GM11168 (cell line): ENCODE measurements around the gene MAP2K3.

Source experiments
- in situ Hi-C: fragments of 300-500 bp; cut with MboI; formaldehyde crosslinking; loops from one replicate; pipeline ENCODE4 v1.12.0; 2022; ENCODE audit warnings: low sequenced_read_pairs; ENCODE audit not compliant: unreplicated experiment

MAP2K3 gene

DNA sequence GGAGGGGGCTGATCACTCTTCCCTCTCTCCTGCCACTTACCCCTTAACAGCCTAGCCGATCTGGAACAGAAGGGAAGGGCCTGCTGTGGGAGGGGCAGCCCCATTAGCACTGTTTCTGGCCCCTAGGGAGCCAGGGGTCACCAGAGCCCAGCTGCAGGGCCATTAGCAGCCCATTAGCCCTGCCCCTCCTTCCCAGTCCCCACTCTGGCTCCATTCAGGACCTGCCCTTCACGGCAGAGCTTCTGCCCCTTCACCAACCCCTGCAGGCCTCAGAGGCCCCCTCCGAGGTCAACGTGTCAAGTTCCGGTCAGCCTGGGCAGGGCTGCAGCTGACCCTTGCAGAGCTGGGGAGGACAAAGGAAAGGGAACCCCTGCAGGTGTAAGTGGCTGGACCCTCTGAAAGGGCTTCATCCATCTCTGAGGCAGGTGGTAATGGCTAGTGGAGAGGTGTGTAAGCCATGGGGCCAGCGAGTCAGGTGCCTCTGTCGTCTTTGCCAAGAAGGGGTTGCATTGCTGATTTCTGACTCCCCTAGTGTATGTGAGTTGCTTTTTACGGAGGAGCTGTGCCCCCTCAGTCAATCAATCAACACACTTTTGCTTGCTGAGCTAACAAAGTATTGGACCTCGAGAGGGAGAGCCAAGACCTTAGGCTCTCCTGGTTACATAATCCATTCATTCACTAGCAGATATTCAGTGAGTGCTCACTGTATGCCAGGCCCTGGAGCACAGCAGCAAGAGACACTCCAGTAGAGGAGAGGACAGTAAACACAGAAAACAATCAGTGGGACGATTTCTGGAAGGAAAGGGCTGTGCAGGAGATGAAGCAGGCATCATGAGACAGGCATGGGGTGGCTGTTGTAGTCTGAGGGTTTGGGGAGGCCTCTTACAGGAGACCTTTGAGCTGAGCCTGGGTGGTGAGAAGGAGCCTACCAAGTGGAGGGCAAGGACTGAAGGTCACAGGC lies 73.5 kb downstream of the MAP2K3 start:
- in situ Hi-C loops, result no loop called here

DNA sequence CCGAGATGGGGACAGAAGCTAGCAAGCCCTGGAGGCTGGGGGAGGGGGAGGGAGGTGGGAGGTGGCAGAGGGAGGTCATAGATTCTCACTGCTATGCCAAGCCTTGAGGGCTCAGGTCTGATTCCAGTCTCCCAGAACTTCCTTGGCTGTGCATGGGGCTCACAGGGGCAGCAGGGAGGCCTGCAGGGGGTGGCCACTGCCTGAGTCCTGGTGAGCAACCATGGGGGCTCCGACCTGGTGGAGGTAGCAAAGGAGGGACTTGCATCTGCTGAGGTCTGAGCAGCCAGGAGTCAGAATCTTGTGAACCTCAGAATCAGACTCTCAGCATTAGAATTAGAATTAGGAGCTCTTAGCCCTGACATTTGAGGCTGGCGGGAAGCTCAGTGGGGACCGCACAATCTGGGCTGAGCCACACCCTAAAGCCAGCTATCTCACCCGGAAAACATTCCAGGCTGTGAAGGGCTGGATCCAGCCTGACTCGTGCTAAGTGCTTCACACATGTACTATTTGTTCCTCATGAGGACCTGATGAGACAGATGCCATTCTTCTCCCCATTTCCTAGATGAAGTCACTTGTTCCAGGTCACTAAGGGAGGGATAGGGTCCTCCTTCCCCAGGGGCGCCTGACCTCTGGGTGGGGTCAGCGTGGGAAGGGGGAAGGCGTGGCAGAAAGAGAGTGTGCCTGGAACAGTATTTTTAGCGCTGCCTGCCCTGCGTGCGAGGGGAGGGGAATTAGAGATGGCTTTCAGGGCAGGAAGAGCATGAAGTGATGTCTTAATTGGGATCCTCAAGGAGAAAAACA lies 74.4 kb downstream of the MAP2K3 start:
- in situ Hi-C loops, result no loop called here

DNA sequence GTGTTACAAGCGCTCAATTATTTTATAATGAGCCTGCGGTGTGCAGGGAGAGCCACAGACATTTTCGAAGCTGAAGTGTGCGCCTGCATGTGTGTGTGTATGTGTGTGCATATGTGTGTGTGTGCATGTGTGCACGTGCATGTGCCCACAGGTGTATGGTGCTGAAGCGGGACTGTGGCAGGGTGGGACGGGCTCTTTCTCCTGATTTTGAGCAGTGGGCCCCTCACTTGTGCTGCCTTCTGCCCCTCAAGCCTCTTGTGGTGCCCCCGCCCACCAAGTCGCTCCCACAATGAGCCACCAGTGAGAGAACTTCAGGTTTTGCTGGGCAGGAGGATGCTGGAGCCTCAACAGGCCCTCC lies 75.0 kb downstream of the MAP2K3 start:
- in situ Hi-C loops, result no loop called here

DNA sequence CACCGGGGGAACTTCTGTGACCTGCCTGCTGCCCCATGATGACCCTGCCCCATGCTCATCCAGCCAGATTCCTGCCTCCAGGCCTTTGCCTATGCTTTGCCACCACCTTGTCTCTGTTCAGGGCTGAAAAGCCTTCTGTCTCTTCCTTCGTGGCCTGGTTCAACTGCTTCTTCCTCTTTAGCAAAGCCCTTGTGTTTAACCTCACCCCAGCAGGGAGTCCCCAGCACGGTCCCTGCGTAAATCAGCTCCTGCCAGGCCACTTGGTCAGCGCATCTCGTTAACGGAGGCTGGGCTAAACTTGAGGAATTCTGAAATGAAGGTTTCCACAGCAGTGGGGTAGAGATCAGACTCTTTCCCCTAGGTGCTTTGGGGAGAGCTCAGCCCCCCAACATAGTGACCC lies 75.5 kb downstream of the MAP2K3 start:
- in situ Hi-C loops, result no loop called here

DNA sequence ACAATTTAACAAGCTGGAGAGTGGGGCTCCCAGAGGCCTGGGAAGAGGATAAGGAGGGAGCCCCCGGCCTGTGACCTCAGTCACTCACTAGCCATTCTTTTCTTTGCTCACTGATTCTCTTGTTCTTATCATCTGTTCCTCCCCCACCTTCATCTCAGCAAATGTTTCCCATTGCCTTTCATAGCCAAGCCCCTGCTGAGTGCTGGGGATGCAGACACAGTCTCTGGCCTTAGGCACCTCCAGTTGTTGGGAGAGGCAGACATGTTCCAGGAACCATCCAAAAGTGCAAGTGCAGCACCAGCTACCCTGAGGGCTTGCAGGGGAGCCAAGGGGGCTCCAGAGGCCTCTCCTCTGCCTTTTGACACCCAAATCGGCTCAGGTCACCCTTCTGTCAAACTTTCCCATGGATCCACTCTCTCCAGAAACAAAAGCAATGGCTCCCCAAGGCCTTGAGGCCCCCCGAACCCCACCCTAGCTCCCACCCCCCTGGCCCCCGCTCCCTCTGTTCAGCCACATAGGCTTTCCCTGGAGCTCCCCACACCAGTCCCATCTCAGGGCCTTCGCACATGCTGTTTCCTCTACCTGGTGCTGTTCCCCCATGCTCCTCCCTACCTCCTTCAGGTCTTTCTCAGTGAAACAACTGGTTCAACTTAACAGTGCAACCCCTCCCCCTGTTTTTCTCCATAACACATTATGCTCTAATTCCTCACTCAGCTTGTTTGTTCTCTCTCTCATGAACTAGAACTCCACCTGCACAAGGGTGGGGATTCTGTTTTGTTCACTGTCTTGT lies 76.7 kb downstream of the MAP2K3 start:
- in situ Hi-C loops, result no loop called here

DNA sequence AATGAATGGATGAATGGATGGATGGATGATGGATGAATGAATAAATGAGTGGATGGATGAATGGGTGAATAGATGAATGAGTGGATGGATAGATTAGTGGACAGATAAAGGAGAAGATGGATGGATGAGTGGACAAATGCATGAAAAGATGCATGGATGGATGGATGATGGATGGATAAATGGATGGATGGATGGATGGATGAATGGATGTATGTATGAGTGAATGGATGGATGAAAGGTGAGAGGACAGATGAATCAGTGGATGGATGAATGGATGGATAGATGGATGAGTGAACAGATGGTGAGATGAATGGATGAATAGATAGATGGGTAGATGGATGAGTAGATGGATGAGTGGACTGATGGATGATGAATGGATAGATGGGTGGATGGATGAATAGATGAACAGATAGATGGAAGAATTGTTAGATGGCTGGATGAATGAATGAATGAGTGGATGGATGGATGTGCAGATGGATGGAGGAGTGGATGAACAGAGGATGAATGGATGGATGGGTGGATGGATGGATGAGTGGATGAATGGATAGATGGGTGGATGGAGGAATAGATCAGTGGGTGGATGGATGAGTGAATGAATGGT lies 77.9 kb downstream of the MAP2K3 start:
- in situ Hi-C loops, result no loop called here

DNA sequence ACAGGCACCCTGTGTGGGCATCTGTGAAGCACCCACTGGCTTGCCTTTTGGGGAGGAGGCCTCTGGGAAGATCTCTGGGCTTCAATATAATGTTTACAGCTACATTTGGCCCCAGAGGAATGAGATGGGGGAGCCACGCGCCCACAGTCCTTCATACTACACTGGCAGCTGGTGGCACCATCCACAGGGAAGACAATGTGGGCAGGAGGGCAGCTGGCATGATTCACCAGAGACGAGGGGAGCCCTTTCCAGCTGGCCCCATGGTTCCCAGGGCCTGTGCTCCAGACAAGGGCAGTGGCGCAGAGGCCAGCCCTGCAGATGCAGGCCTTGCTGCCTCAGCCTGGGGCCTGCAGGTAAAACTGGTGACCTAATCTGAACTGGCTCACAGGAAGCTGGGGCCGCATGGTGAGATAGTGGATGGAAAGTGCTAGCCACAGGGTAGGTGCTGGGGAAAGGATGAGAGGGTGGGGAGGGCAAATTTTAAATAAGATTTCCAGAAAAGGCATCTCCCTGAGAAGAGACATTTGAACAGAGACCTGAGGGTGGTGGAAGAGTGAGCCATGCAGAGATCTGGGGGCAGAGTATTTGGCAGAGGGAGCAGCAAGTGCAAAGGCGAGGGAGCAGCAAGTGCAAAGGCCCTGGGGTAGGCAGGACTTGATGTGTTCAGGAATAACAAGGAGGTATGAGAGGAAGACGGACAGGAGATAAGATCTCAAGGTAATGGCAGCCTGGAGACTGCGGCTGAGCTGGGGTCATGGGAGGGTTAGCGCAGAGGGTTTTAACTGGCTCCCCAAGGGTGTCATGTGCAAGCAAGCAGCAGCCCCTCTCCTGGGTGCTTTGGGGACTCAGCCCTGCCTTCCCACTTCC lies 79.5 kb downstream of the MAP2K3 start:
- in situ Hi-C loops, result no loop called here
